Transverse colon (tissue), 4 donors: ENCODE results near the gene PELI3.
A peak's percentile ranks its signal among the peaks of the same experiment; 100 is the strongest.

Experiments
- CTCF ChIP-seq, 5 experiments: fragments of 200-600 bp in 3 of 5; fragments of 450-650 bp in 2 of 5; sonication (generic) in 3 of 5; IDR thresholded peaks; 1 replicate in 2 of 5; 2 replicates in 3 of 5; pipeline ENCODE4 v1.5.1; 2016 to 2017; ENCODE audit warnings: antibody characterized with exemption in 5 of 5, inconsistent platforms in 3 of 5, mild to moderate bottlenecking in 2 of 5, moderate library complexity in 1 of 5
- POLR2A ChIP-seq: fragments of 450-650 bp; IDR thresholded peaks from one replicate; pipeline ENCODE4 v1.6.1; 2016; ENCODE audit warnings: antibody characterized with exemption, mild to moderate bottlenecking, moderate library complexity
- POLR2AphosphoS5 ChIP-seq, 3 donors: sonication (generic); formaldehyde crosslinking; IDR thresholded peaks; one replicate each; pipeline ENCODE4 v1.6.1; 2016; ENCODE audit warnings: antibody characterized with exemption in 3 of 3

DNA sequence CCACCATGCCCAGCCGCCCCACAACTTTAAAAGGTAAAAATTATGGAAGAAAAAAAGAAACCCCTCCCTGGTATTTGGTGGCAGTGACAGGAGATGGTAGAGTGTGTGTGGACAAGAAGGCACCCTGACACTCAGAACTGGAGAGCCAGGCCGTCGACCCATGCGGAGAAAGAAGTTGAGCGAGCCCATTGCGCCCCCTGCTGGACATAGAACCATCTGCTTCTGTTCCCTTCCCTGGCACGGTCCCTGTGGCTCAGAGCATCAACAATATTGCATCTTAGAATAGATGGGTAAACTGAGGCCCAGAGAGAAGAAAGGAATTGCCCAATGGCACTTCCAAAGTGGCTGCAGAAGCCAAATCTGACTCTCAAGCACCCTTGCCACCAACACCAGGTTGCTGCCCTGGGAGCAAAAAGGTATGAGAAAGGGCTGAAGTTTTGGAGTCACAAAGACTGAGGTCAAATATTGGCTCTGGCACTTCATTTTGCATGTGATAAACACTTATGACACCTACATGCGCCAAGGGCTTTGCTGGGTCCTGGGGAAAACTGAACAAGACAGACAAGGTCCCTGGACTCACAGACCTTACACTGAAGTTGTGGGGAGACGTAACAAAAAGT lies 36.6 kb upstream of the PELI3 start:
- TF ChIP-seq CTCF (IDR thresholded peaks at IDR 0.05) = peak; percentile 78 to 89 (median 79)
- TF ChIP-seq POLR2A = no peak
- TF ChIP-seq POLR2AphosphoS5 (IDR thresholded peaks at IDR 0.05) = no peak
